Fibroblast of pulmonary artery (primary cell): Measurements from ENCODE around the gene NRXN3.

ENCODE experiments used
- DNase-seq: peaks from one replicate; pipeline ENCODE4 v3.0.0-alpha.2; 2010; ENCODE audit warnings: low read depth
- H3K4me3 ChIP-seq: replicated peaks from 2 replicates; pipeline ENCODE4 v1.5.1; 2011; ENCODE audit warnings: low read depth, mild to moderate bottlenecking, control low read depth, low read length, moderate library complexity
- TF ChIP-seq, protein P1 (sequence below): IDR thresholded peaks from 2 replicates; pipeline ENCODE4 v1.5.1; 2011; ENCODE audit warnings: mild to moderate bottlenecking, control low read depth, low read length, inconsistent platforms; ENCODE audit errors: missing control alignments

Gene NRXN3

DNA sequence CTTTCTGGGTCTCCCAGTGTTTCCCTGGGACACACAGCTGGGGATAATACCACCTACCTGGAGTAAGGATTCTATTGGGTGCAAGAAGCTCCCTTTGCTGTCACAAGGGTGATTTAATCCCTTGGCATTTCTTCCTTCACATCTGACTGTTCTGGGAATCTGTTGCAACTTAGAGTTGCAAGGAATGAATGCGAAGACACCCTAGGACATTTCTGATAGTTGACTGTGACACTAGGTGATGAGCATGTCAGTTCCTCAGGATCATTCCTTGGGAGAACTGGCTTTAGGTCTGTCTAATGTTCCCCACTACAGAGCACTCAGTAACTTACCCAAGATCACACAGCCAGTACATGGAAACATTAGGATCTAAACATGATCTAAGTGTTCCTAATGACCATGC lies 593.6 kb downstream of the NRXN3 start:
- DNase-seq: no peak
- TF ChIP-seq, protein P1, sequence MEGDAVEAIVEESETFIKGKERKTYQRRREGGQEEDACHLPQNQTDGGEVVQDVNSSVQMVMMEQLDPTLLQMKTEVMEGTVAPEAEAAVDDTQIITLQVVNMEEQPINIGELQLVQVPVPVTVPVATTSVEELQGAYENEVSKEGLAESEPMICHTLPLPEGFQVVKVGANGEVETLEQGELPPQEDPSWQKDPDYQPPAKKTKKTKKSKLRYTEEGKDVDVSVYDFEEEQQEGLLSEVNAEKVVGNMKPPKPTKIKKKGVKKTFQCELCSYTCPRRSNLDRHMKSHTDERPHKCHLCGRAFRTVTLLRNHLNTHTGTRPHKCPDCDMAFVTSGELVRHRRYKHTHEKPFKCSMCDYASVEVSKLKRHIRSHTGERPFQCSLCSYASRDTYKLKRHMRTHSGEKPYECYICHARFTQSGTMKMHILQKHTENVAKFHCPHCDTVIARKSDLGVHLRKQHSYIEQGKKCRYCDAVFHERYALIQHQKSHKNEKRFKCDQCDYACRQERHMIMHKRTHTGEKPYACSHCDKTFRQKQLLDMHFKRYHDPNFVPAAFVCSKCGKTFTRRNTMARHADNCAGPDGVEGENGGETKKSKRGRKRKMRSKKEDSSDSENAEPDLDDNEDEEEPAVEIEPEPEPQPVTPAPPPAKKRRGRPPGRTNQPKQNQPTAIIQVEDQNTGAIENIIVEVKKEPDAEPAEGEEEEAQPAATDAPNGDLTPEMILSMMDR: no peak
- no peak overlapping the region for H3K4me3 ChIP-seq

DNA sequence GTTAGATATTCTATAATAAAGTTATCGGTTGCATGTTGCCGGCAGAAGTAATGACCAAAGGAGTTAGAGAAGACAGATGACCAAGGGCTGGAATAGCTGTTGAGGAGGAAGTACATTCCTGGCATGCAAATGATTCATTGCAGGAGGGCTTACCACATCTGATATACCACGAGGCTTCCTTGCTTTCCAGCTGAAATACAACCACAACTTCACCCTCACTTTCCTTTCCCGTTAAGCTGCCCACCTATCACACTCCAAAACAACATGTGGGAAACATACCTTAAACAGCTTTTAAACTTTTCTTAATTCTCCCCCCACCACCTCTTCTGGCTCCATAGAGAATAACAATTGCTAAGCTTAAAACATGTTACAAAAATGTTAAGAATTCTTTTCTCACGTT lies 594.1 kb downstream of the NRXN3 start:
- DNase-seq: peak; percentile 22
- TF ChIP-seq, protein P1: no peak

DNA sequence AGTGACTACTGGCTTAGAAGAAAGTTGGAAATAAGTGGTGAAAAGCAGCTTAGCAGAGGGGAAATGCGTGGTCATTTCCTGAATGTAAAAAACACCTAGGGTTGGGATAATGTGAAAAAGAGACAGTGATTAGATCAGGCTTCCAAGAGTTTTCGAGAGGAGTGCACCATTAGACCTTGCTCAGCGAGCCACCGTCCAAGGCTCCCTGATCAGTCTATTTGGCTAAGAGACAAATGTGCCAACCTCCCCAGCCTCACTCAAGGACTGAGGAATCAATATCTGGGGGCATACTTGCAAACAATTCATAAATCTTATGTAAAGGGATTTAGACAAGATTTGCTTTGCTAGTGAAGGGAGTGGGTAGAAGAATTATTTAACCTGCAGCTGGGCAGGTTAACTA lies 594.5 kb downstream of the NRXN3 start:
- TF ChIP-seq, protein P1: no peak
- no peak overlapping the region for H3K4me3 ChIP-seq

More for the DNA sequence above, 594.1 kb downstream of the NRXN3 start:
- no peak overlapping the region for H3K4me3 ChIP-seq

DNA sequence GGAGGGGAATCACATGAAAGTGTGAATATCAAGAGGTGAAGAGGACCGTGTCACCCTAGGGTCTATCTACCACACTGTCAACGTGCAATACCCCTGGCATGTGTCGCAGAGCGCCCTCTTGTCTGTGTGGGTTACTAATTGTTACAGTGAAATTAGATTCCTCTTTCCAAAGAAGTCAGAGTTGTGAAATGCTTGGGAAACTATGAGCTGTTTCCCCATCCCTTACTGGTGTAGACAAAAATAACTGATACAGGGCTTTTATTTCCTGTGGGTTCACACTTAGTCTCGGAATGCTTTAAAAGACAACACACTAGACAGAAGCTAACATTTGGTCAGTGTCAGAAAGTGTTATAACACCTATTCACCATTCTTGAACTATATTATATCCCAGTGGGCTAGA lies 597.3 kb downstream of the NRXN3 start:
- DNase-seq: no peak
- TF ChIP-seq, protein P1: no peak
- no peak overlapping the region for H3K4me3 ChIP-seq

More for the DNA sequence above, 594.5 kb downstream of the NRXN3 start:
- no peak for DNase-seq

DNA sequence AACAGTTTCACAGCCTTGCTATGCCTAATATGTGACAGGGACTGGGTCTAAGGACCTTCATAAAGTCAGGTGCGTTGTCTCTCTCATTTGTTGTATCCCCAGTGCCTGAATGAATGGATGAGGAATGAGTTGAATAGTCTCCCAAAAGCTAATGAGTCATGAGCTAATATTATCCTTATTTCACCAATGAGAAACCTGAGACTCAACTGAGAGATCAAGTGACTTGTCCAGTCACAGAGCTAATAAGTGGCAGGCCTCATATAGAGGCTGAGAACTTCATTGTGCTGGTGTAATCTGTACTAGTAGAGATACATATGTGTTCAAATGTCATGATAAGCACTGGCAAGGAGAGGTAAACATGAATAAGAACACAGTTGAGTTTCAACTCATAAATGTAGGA lies 612.4 kb downstream of the NRXN3 start:
- no peak for DNase-seq
- TF ChIP-seq, protein P1: no peak
- no peak overlapping the region for H3K4me3 ChIP-seq

DNA sequence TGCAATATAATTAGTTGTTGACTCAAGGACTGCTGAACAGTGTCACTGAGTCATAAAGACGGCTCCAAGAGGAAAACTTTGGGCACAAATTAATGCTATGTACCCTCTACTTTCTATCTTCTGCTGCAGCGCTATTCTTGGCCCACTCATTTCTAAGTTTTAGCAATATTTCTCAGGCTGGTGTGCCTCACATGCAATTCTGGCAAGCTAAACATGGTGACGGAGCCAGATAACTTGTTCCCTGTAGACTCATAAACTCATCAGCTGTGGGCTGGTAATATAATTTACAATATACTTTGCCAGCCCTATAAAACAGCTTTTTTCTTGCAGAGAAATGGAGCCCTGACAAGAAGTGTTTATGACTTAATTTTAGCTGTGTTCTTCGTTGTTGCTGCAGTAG lies 615.1 kb downstream of the NRXN3 start:
- H3K4me3 ChIP-seq: no peak overlapping the region
- no peak for DNase-seq
- TF ChIP-seq, protein P1: no peak

DNA sequence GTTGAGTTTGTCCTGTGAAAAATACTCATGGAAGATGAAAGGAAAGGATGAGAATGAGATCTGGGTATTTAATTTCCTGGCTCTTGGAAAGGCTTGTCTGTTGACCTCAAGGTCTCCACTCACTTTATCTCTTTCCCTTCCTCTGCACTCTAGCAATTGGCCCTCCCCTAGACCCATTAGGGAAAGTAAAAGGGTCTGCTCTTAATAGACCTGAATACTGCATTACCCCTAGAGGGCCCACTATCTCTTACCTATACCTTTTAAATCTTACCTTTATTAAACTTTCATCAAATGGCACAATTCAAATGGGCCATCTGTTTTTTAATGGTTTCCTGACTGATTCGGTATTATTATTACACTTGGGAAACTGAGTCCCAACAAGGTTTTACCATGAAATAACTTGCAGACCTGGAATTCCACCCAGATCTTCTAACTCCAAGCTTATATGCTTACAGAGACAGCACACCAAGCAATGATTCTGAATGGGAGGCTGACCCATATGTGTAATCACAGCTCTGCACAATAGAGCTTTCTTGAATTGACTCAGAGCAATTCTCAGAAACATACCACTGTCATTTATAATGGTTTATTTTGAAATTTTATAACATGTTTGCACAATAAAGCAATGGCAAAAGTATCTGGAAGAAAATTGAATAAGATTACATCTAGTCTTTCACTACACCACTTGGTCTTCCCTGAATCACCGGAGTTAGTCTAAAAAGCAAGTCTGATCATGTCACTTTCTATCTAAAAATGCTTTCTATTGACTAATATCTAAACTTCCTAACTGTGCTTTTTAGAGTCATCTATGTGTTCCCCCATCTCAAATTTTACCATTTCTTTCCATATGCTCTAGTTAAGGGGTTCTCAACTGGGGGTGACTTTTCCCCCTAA lies 618.5 kb downstream of the NRXN3 start:
- TF ChIP-seq, protein P1: no peak
- H3K4me3 ChIP-seq: no peak overlapping the region
- DNase-seq: no peak
